ENCODE measurements around the gene OR2M7. TPM values are rescaled to one million over a fixed set of nuclear protein-coding genes. Genes with fewer than 3 reads are reported as not detected.

OR2M7 gene
- total and polyA plus RNA-seq, 2 donors (not counting 3 experiments of a cell fraction or from before 2014, with no cell fraction given) = not detected

GRCh38 chr1:248359415-248359814 lies 35.0 kb upstream of the OR2M7 start:
- Histone ChIP-seq H3K4me2 (ENCODE audit: insufficient read depth, low read length) (no peak overlapping the region), H3K4me1 (ENCODE audit: control insufficient read depth, extremely low read depth, insufficient read depth, low read length) (no peaks in the 10 kb centered on the region), H2AFZ (ENCODE audit: low read depth, low read length) (no peak overlapping the region), H3K27ac (ENCODE audit: insufficient read depth, low read depth, low read length) (no peak overlapping the region), H3K27me3 (ENCODE audit: control insufficient read depth in 2 of 2, insufficient read depth in 2 of 2, low read length in 2 of 2) (no peaks in the 10 kb centered on the region), H3K9me3 (replicated peaks; ENCODE audit: control insufficient read depth, insufficient read depth, low read length) (peaks cover 9% of the 10 kb centered on the region), H3K79me2 (ENCODE audit: control insufficient read depth, insufficient read depth, low read length) (no peaks in the 10 kb centered on the region), H4K20me1 (replicated peaks; ENCODE audit: control insufficient read depth, extremely low read depth, insufficient read depth, low read length) (no peaks in the 10 kb centered on the region), H3K9me1 (replicated peaks; ENCODE audit: control insufficient read depth, extremely low read depth, insufficient read depth, low read length) (no peaks in the 10 kb centered on the region), H3K9ac (replicated peaks; ENCODE audit: extremely low read depth, insufficient read depth, low read length) (no peak overlapping the region), H3K36me3 (ENCODE audit: control insufficient read depth in 2 of 2, extremely low read depth in 1 of 2, insufficient read depth in 2 of 2, low read length in 2 of 2) (no peaks in the 10 kb centered on the region), H3K4me3 (replicated peaks in 1 of 3; ENCODE audit: insufficient read depth in 1 of 3, low read depth in 1 of 3, low read length in 3 of 3) (no peak overlapping the region)
- BruUV-seq (replicated peaks) = no TSS peak
- CTCF ChIA-PET = no interaction called here
- dilution Hi-C loops (cut with MboI; ENCODE audit: extremely low pct_ligation_motif_present, low sequenced_read_pairs) (no loop called here), intact Hi-C loops (cut with micrococcal nuclease) (no loop called here)
- FAIRE-seq (no peak), DNase-seq (ENCODE audit: low read depth, low spot score) (no peak)
- TF ChIP-seq GATA2 (IDR thresholded peaks at IDR 0.05; ENCODE audit: insufficient read depth, insufficient read length, low read depth, low read length) (no peak), POLR2A (IDR thresholded peaks at IDR 0.05; ENCODE audit: low read depth, low read length) (no peak), MYC (IDR thresholded peaks at IDR 0.05; ENCODE audit: low read depth, low read length) (no peak)
- POLR2A ChIA-PET = no interaction called here

GRCh38 chr1:248348475-248348874 lies 24.1 kb upstream of the OR2M7 start, which contains the start of gene OR14C36:
TSS of gene OR14C36 (plus strand) at chr1:248348775. CDS start at chr1:248348775, 0 bp downstream.
- dilution Hi-C loops (cut with MboI; ENCODE audit: extremely low pct_ligation_motif_present, low sequenced_read_pairs) = no loop called here

More at GRCh38 chr1:248348475-248348874, 24.1 kb upstream of the OR2M7 start, which contains the start of gene OR14C36:
- POLR2A ChIA-PET = no interaction called here
- CTCF ChIA-PET = no interaction called here
- no TSS peak for BruUV-seq (replicated peaks)
- H3K4me2 ChIP-seq (ENCODE audit: insufficient read depth, low read length) = no peak within 1 kb of the TSS
- H3K9me3 ChIP-seq (replicated peaks; ENCODE audit: control insufficient read depth, insufficient read depth, low read length) = peaks cover 1% of the 10 kb centered on the region
- H3K27ac ChIP-seq (ENCODE audit: insufficient read depth, low read depth, low read length) = no peak within 1 kb of the TSS
- H3K79me2 ChIP-seq (ENCODE audit: control insufficient read depth, insufficient read depth, low read length) = no peaks in the 10 kb centered on the region
- no peaks in the 10 kb centered on the region for H3K27me3 ChIP-seq (ENCODE audit: control insufficient read depth in 2 of 2, insufficient read depth in 2 of 2, low read length in 2 of 2)
- H3K4me3 ChIP-seq (replicated peaks in 1 of 3; ENCODE audit: insufficient read depth in 1 of 3, low read depth in 1 of 3, low read length in 3 of 3) = no peak within 1 kb of the TSS
- no peak within 1 kb of the TSS for H3K9ac ChIP-seq (replicated peaks; ENCODE audit: extremely low read depth, insufficient read depth, low read length)
- H3K9me1 ChIP-seq (replicated peaks; ENCODE audit: control insufficient read depth, extremely low read depth, insufficient read depth, low read length) = no peaks in the 10 kb centered on the region
- no peak for DNase-seq (ENCODE audit: low read depth, low spot score)
- TF ChIP-seq MYC (IDR thresholded peaks at IDR 0.05; ENCODE audit: low read depth, low read length) (no peak), FOS (IDR thresholded peaks at IDR 0.05; ENCODE audit: borderline replicate concordance, insufficient read depth, low read length) (no peak), POLR2A (IDR thresholded peaks at IDR 0.05; ENCODE audit: low read depth, low read length) (no peak), POLR2AphosphoS5 (IDR thresholded peaks at IDR 0.05; ENCODE audit: insufficient read depth, low read depth, low read length) (no peak), MAX (IDR thresholded peaks at IDR 0.05; ENCODE audit: insufficient read depth, insufficient read length) (no peak), JUN (IDR thresholded peaks at IDR 0.05; ENCODE audit: borderline replicate concordance, insufficient read depth, insufficient read length, low read depth) (no peak), EZH2 (IDR thresholded peaks at IDR 0.05; ENCODE audit: borderline replicate concordance, low read depth, low read length, severe bottlenecking) (no peak), CTCF (IDR thresholded peaks at IDR 0.05; ENCODE audit: extremely low read depth in 1 of 2, insufficient read depth in 1 of 2, low read depth in 1 of 2, low read length in 2 of 2) (no peak)
- H4K20me1 ChIP-seq (replicated peaks; ENCODE audit: control insufficient read depth, extremely low read depth, insufficient read depth, low read length) = no peaks in the 10 kb centered on the region
- no peaks in the 10 kb centered on the region for H3K36me3 ChIP-seq (ENCODE audit: control insufficient read depth in 2 of 2, extremely low read depth in 1 of 2, insufficient read depth in 2 of 2, low read length in 2 of 2)
- no peak within 1 kb of the TSS for H2AFZ ChIP-seq (ENCODE audit: low read depth, low read length)
- no peak for FAIRE-seq
- H3K4me1 ChIP-seq (ENCODE audit: control insufficient read depth, extremely low read depth, insufficient read depth, low read length) = no peaks in the 10 kb centered on the region
- intact Hi-C loops (cut with micrococcal nuclease) = no loop called here

Data from endothelial cell of umbilical vein (primary cell).